IMR-90 (cell line): ENCODE measurements around the gene DDX46. TPM values are rescaled to one million over a fixed set of nuclear protein-coding genes. Genes with fewer than 3 reads are reported as not detected.

Source experiments
- microRNA-seq, 2 experiments: library from miRNA; stranded (forward) in 1 of 2; unstranded in 1 of 2; fragments of 10-50 nt in 1 of 2; fragments of <30 nt in 1 of 2; gene quantifications in 1 of 2; microRNA quantifications in 1 of 2; one replicate each; pipeline versions ENCODE3 to v1.1.0; 2013 to 2020; ENCODE audit not compliant: insufficient read depth in 1 of 2, insufficient read length in 1 of 2, unreplicated experiment in 1 of 2
- polyA plus RNA-seq, 3 experiments: library from polyadenylated mRNA; depleted of rRNA; stranded (reverse); fragments of >200 nt; gene quantifications; 2 replicates each; pipeline ENCODE4 v1.2.3, GENCODE V29; 2012; ENCODE audit warnings: low replicate concordance in 1 of 3
- small RNA-seq, 5 experiments: library from RNA; depleted of rRNA; stranded (forward); fragments of <200 nt; gene quantifications; one replicate each; pipeline ENCODE3, GENCODE V24; 2012
- total RNA-seq: library from RNA; depleted of rRNA; stranded (reverse); fragments of >200 nt; gene quantifications from 2 replicates; pipeline ENCODE4 v1.2.3, GENCODE V29; 2012; rRNA removed

Gene DDX46
- total and polyA plus RNA-seq, 2 of the 4 experiments (the other 2 are of a cell fraction): 22.5 to 26.0 TPM

Small RNAs within 50 kb of the gene (microRNA-seq; reads per million reads assigned to microRNA genes)
- not detected for gene RNU6-757P (ENCODE audit: insufficient read depth, insufficient read length)

Small RNAs within 50 kb of the gene (small RNA-seq; reads per million reads assigned to genes)
- 0 to 9.0 (median 0) reads per million in 5 experiments for gene RNU6-757P

Other genes with a start within 250 kb of the DDX46 start
- gene JADE2, start 233.1 kb upstream of the DDX46 start, total RNA-seq: 13.9 and 14.9 TPM in 2 replicates
- 13.3 and 16.7 TPM in 2 replicates for gene JADE2, start 233.1 kb upstream of the DDX46 start, polyA plus RNA-seq (2012; rRNA removed)
- 66.0 and 164 TPM in 2 replicates for gene SAR1B, start 126.0 kb upstream of the DDX46 start, total RNA-seq
- gene SAR1B, start 126.0 kb upstream of the DDX46 start, polyA plus RNA-seq (2012; rRNA removed): 40.2 and 44.6 TPM in 2 replicates
- 28.1 and 31.7 TPM in 2 replicates for gene SEC24A, start 110.0 kb upstream of the DDX46 start, total RNA-seq
- gene SEC24A, start 110.0 kb upstream of the DDX46 start, polyA plus RNA-seq (2012; rRNA removed): 23.9 and 25.4 TPM in 2 replicates
- 13.1 and 24.7 TPM in 2 replicates for gene CAMLG, start 20.2 kb upstream of the DDX46 start, total RNA-seq
- gene CAMLG, start 20.2 kb upstream of the DDX46 start, polyA plus RNA-seq (2012; rRNA removed): 10.6 and 11.9 TPM in 2 replicates
- gene C5orf24, start 87.2 kb downstream of the DDX46 start, total RNA-seq: 29.8 and 53.9 TPM in 2 replicates
- gene C5orf24, start 87.2 kb downstream of the DDX46 start, polyA plus RNA-seq (2012; rRNA removed): 31.1 and 44.9 TPM in 2 replicates
- gene TXNDC15, start 115.6 kb downstream of the DDX46 start, total RNA-seq: 101 and 125 TPM in 2 replicates
- 87.0 and 117 TPM in 2 replicates for gene TXNDC15, start 115.6 kb downstream of the DDX46 start, polyA plus RNA-seq (2012; rRNA removed)
- 2.2 and 2.8 TPM in 2 replicates for gene PCBD2, start 146.4 kb downstream of the DDX46 start, total RNA-seq
- 2.5 and 2.7 TPM in 2 replicates for gene PCBD2, start 146.4 kb downstream of the DDX46 start, polyA plus RNA-seq (2012; rRNA removed)
- under 0.01 TPM in 1 of 2 replicates, not detected in the other for gene CATSPER3, start 209.1 kb downstream of the DDX46 start, total RNA-seq
- gene CATSPER3, start 209.1 kb downstream of the DDX46 start, polyA plus RNA-seq (2012; rRNA removed): 0.12 TPM in 1 of 2 replicates, not detected in the other